DOHH2 (cell line): ENCODE measurements around the gene GOLGA1.

Experiments
- H3F3A ChIP-seq: fragments of 200-600 bp; sonication (generic), shearing (Covaris generic); 2 replicates; pipeline ENCODE4 v1.6.0; 2016; ENCODE audit warnings: antibody characterized with exemption, mild to moderate bottlenecking; ENCODE audit not compliant: control insufficient read depth, insufficient read depth
- H3K27ac ChIP-seq: fragments of 200-600 bp; sonication (generic); 2 replicates; pipeline ENCODE4 v1.5.1; 2014; ENCODE audit warnings: low read depth, mild to moderate bottlenecking, low read length, moderate library complexity
- H3K27me3 ChIP-seq: fragments of 200-600 bp; sonication (generic); 2 replicates; pipeline ENCODE4 v1.6.1; 2014; ENCODE audit warnings: mild to moderate bottlenecking, low read length, mixed read lengths; ENCODE audit not compliant: control insufficient read depth
- H3K36me3 ChIP-seq: fragments of 200-600 bp; sonication (generic); 2 replicates; pipeline ENCODE4 v1.6.1; 2014; ENCODE audit warnings: mild to moderate bottlenecking, low read length, moderate library complexity, mixed read lengths; ENCODE audit not compliant: control insufficient read depth
- H3K4me1 ChIP-seq: fragments of 200-600 bp; sonication (generic); 2 replicates; pipeline ENCODE4 v1.6.1; 2014; ENCODE audit warnings: mild to moderate bottlenecking, low read length, mixed read lengths; ENCODE audit not compliant: control insufficient read depth
- H3K4me2 ChIP-seq: fragments of 200-600 bp; sonication (generic); 2 replicates; pipeline ENCODE4 v1.6.0; 2014; ENCODE audit warnings: mild to moderate bottlenecking, low read length, moderate library complexity
- H3K4me3 ChIP-seq: fragments of 200-600 bp; sonication (generic); 2 replicates; pipeline ENCODE4 v1.5.1; 2014; ENCODE audit warnings: mild to moderate bottlenecking, low read length, mixed read lengths
- H3K79me2 ChIP-seq: fragments of 200-600 bp; sonication (generic); 2 replicates; pipeline ENCODE4 v1.6.1; 2014; ENCODE audit warnings: mild to moderate bottlenecking, low read length, mixed read lengths; ENCODE audit not compliant: control insufficient read depth
- H3K9me2 ChIP-seq: fragments of 200-600 bp; sonication (generic); replicated peaks from 2 replicates; pipeline ENCODE4 v1.6.1; 2014; ENCODE audit warnings: mild to moderate bottlenecking, low read length, mixed read lengths; ENCODE audit not compliant: control insufficient read depth
- H3K9me3 ChIP-seq: fragments of 200-600 bp; sonication (generic); 2 replicates; pipeline ENCODE4 v1.6.1; 2014; ENCODE audit warnings: antibody characterized with exemption, low read length, mixed read lengths; ENCODE audit not compliant: control insufficient read depth, insufficient read depth
- H4K20me1 ChIP-seq: fragments of 200-600 bp; sonication (generic); 2 replicates; pipeline ENCODE4 v1.6.0; 2014; ENCODE audit warnings: low read depth, mild to moderate bottlenecking, antibody characterized with exemption, low read length, moderate library complexity; ENCODE audit not compliant: control insufficient read depth, insufficient read depth
- EZH2phosphoT487 ChIP-seq: fragments of 200-600 bp; sonication (generic); IDR thresholded peaks from 2 replicates; pipeline ENCODE4 v1.6.1; 2017; ENCODE audit warnings: borderline replicate concordance, mild to moderate bottlenecking, antibody characterized with exemption, low read length, moderate library complexity, mixed read lengths
- TF ChIP-seq, protein P1 (sequence below): fragments of 200-600 bp; sonication (generic); IDR thresholded peaks from one replicate; pipeline ENCODE4 v1.5.1; 2014; ENCODE audit warnings: antibody characterized with exemption, mild to moderate bottlenecking, low read depth, low read length; ENCODE audit not compliant: poor library complexity, severe bottlenecking

Gene GOLGA1

DNA sequence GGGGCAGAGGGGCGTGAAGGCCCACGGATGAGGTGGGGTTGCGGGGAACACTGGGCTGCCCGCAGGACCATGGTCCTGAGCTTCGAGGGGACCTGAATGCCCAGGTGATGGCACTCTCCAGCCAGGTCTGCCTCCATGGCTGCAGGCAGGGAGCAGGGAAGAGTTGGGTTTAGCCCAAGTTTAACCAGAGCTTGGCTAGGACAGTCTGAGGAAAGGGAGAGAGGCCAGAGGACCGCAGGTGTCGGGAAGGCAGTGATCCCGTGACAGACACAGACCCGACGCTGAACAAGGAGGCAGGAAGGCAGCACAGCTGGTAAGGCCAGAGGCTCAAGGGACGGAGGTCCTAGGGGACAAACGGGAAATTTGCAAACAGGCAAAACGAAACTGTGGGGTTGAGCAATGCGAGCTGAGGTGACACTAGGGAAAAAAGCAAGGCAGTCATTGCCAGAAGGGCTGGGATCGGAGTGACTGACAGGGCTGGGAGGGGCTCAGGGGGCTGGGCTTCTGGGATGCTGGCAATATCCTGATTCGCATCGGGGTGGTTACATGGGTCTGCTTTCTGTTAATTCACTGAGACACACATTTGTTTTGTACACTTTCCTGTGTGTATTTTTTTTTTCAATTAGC is 53.9 kb downstream of the GOLGA1 start:
- Histone ChIP-seq H3K36me3 (peaks cover 31% of the 10 kb centered on the region), H3F3A (no peaks in the 10 kb centered on the region), H4K20me1 (no peaks in the 10 kb centered on the region), H3K9me2 (no peaks in the 10 kb centered on the region), H3K4me1 (no peaks in the 10 kb centered on the region), H3K9me3 (no peaks in the 10 kb centered on the region), H3K79me2 (no peaks in the 10 kb centered on the region), H3K4me3 (no peak overlapping the region), H3K27me3 (no peaks in the 10 kb centered on the region), H3K27ac (no peak overlapping the region), H3K4me2 (no peak overlapping the region)
- TF ChIP-seq EZH2phosphoT487, result no peak
- TF ChIP-seq, protein P1, sequence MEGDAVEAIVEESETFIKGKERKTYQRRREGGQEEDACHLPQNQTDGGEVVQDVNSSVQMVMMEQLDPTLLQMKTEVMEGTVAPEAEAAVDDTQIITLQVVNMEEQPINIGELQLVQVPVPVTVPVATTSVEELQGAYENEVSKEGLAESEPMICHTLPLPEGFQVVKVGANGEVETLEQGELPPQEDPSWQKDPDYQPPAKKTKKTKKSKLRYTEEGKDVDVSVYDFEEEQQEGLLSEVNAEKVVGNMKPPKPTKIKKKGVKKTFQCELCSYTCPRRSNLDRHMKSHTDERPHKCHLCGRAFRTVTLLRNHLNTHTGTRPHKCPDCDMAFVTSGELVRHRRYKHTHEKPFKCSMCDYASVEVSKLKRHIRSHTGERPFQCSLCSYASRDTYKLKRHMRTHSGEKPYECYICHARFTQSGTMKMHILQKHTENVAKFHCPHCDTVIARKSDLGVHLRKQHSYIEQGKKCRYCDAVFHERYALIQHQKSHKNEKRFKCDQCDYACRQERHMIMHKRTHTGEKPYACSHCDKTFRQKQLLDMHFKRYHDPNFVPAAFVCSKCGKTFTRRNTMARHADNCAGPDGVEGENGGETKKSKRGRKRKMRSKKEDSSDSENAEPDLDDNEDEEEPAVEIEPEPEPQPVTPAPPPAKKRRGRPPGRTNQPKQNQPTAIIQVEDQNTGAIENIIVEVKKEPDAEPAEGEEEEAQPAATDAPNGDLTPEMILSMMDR, result no peak

DNA sequence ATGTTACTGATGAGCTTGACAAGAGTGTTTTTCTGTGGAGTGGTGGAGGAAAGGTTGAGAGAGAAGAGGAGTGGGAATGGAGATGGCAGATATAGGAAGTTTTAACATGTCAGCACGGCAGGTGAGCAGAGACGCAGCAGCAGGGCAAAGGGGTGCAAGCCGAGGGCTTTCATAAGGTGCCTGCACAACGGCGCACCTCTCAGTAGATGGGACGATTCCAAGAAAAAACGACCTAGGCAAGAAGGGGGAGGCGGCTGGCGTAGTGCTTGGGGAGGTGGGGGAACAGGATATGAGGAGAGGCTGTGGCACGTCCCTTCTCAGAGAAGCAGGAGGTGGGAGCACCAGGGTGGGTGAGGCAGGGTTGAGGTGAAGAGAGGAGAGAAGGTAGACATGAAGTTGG is 54.4 kb downstream of the GOLGA1 start:
- no peaks in the 10 kb centered on the region for H3K9me3 ChIP-seq
- no peaks in the 10 kb centered on the region for H4K20me1 ChIP-seq
- H3K4me1 ChIP-seq, result no peaks in the 10 kb centered on the region
- H3K27me3 ChIP-seq, result no peaks in the 10 kb centered on the region
- no peaks in the 10 kb centered on the region for H3K9me2 ChIP-seq
- no peaks in the 10 kb centered on the region for H3F3A ChIP-seq
- H3K27ac ChIP-seq, result no peak overlapping the region
- H3K36me3 ChIP-seq, result peaks cover 30% of the 10 kb centered on the region
- H3K4me2 ChIP-seq, result no peak overlapping the region
- H3K4me3 ChIP-seq, result no peak overlapping the region
- TF ChIP-seq EZH2phosphoT487, result no peak
- TF ChIP-seq, protein P1, result no peak
- no peaks in the 10 kb centered on the region for H3K79me2 ChIP-seq

DNA sequence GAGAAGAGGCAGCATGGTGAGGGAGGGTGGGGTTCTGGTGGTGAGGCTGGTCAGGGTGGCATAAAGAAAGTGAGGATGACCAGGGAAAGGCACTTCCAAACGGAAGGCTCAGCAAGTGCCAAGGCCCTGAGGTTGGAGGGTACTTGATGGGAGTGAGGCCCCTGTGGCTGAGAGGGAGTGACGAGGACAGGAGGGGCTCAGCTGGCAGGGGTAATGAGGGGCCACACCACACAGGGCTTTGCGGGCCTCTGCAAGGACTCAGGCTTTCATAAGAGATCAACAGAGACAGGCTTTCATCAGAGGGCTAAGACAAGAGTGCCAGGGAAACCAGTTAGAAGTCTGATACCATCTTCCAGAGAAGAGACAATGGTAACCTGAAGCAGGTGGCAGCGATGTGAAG is 55.3 kb downstream of the GOLGA1 start:
- H3K9me3 ChIP-seq, result no peaks in the 10 kb centered on the region
- no peak overlapping the region for H3K4me2 ChIP-seq
- peaks cover 29% of the 10 kb centered on the region for H3K36me3 ChIP-seq
- no peaks in the 10 kb centered on the region for H3K79me2 ChIP-seq
- H3K4me1 ChIP-seq, result peaks cover 2% of the 10 kb centered on the region
- no peak overlapping the region for H3K4me3 ChIP-seq
- H3K9me2 ChIP-seq, result no peaks in the 10 kb centered on the region
- H4K20me1 ChIP-seq, result no peaks in the 10 kb centered on the region
- no peak overlapping the region for H3K27ac ChIP-seq
- H3F3A ChIP-seq, result no peaks in the 10 kb centered on the region
- TF ChIP-seq, protein P1, result no peak
- no peak for TF ChIP-seq EZH2phosphoT487
- H3K27me3 ChIP-seq, result no peaks in the 10 kb centered on the region
